ENCODE measurements around the gene PITPNM2. TPM values are rescaled to one million over a fixed set of nuclear protein-coding genes. Genes with fewer than 3 reads are reported as not detected.

Gene PITPNM2
- total and polyA plus RNA-seq, 2 experiments from 2014 or later = 3.6 to 6.3 TPM

- Histone ChIP-seq H3K4me1 (ENCODE audit: insufficient read depth) (no peaks in the 10 kb centered on the region), H3K4me3 (no peak overlapping the region), H3K36me3 (replicated peaks; ENCODE audit: insufficient read depth, low read depth) (no peaks in the 10 kb centered on the region), H3K27me3 (no peaks in the 10 kb centered on the region), H4K20me1 (ENCODE audit: insufficient read depth, poor library complexity, severe bottlenecking) (no peaks in the 10 kb centered on the region), H3K4me2 (no peak overlapping the region), H3K79me2 (no peaks in the 10 kb centered on the region), H3K27ac (no peak overlapping the region), H2AFZ (no peak overlapping the region), H3K9me3 (ENCODE audit: low read depth) (no peaks in the 10 kb centered on the region), H3K9me2 (replicated peaks; ENCODE audit: insufficient read depth) (no peaks in the 10 kb centered on the region)
- no peak for TF ChIP-seq CTCF (IDR thresholded peaks at IDR 0.05; ENCODE audit: poor library complexity)
- WGBS (ENCODE audit: low lambda C conversion rate, missing lambda C conversion rate) = 98% methylated on average over 6 of the region's 6 CpGs
- no peak for DNase-seq (ENCODE audit: low spot score)
Observed at GRCh38 chr12:123187637-123188036, 36.7 kb upstream of the PITPNM2 start.

- Histone ChIP-seq H3K4me1 (ENCODE audit: insufficient read depth) (no peaks in the 10 kb centered on the region), H3K4me2 (no peak overlapping the region), H3K27me3 (no peaks in the 10 kb centered on the region), H2AFZ (no peak overlapping the region), H3K9me3 (ENCODE audit: low read depth) (no peaks in the 10 kb centered on the region), H3K36me3 (replicated peaks; ENCODE audit: insufficient read depth, low read depth) (no peaks in the 10 kb centered on the region), H3K9me2 (replicated peaks; ENCODE audit: insufficient read depth) (no peaks in the 10 kb centered on the region), H3K4me3 (no peak overlapping the region), H3K79me2 (no peaks in the 10 kb centered on the region), H4K20me1 (ENCODE audit: insufficient read depth, poor library complexity, severe bottlenecking) (no peaks in the 10 kb centered on the region), H3K27ac (no peak overlapping the region)
- TF ChIP-seq EZH2 (IDR thresholded peaks at IDR 0.05; ENCODE audit: borderline replicate concordance) = no peak
- no peak for TF ChIP-seq EZH2phosphoT487 (IDR thresholded peaks at IDR 0.05; ENCODE audit: low read depth, severe bottlenecking, unreplicated experiment)
- no peak for TF ChIP-seq CTCF (IDR thresholded peaks at IDR 0.05; ENCODE audit: poor library complexity)
- no peak for DNase-seq (ENCODE audit: low spot score)
- 94% methylated on average over 4 of the region's 4 CpGs for WGBS (ENCODE audit: low lambda C conversion rate, missing lambda C conversion rate)
Observed at GRCh38 chr12:123180171-123180570, 29.3 kb upstream of the PITPNM2 start.

GRCh38 chr12:123171967-123172366 is 21.1 kb upstream of the PITPNM2 start:
- H3K36me3 ChIP-seq (replicated peaks; ENCODE audit: insufficient read depth, low read depth) = no peaks in the 10 kb centered on the region
- 77% methylated on average over 5 of the region's 5 CpGs for WGBS (ENCODE audit: low lambda C conversion rate, missing lambda C conversion rate)
- no peaks in the 10 kb centered on the region for H3K9me2 ChIP-seq (replicated peaks; ENCODE audit: insufficient read depth)
- DNase-seq (ENCODE audit: low spot score) = no peak
- H3K4me2 ChIP-seq = no peak overlapping the region
- no peak overlapping the region for H3K27ac ChIP-seq
- H3K4me3 ChIP-seq = no peak overlapping the region
- TF ChIP-seq EZH2phosphoT487 (IDR thresholded peaks at IDR 0.05; ENCODE audit: low read depth, severe bottlenecking, unreplicated experiment) (no peak), CTCF (IDR thresholded peaks at IDR 0.05; ENCODE audit: poor library complexity) (no peak), EZH2 (IDR thresholded peaks at IDR 0.05; ENCODE audit: borderline replicate concordance) (no peak)
- H4K20me1 ChIP-seq (ENCODE audit: insufficient read depth, poor library complexity, severe bottlenecking) = no peaks in the 10 kb centered on the region
- H3K4me1 ChIP-seq (ENCODE audit: insufficient read depth) = no peaks in the 10 kb centered on the region
- H3K27me3 ChIP-seq = no peaks in the 10 kb centered on the region
- H3K79me2 ChIP-seq = no peaks in the 10 kb centered on the region
- no peaks in the 10 kb centered on the region for H3K9me3 ChIP-seq (ENCODE audit: low read depth)
- H2AFZ ChIP-seq = no peak overlapping the region

DNA sequence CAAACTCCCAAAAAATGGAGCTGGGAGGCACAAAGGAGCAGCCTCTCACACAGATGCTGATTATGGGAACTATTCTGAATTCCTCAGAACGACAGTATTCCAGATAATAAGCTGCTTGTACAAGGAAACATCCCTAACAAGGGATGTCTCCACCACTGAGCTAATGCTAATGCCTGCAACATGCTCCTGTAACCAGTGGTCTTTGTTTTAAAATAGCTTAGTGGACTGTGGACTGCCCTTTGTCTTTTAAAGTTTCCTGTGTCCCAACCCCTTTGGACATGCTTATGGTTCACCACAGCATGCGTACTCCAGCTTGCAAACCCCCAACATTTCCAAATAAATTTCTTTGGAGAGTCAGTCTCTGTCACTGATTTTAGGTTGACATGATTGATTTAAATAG is 16.4 kb upstream of the PITPNM2 start:
- H2AFZ ChIP-seq = no peak overlapping the region
- H3K9me3 ChIP-seq (ENCODE audit: low read depth) = no peaks in the 10 kb centered on the region
- no peak overlapping the region for H3K4me3 ChIP-seq
- no peak for DNase-seq (ENCODE audit: low spot score)
- H3K9me2 ChIP-seq (replicated peaks; ENCODE audit: insufficient read depth) = no peaks in the 10 kb centered on the region
- H3K27ac ChIP-seq = no peak overlapping the region
- no peak overlapping the region for H3K4me2 ChIP-seq
- WGBS (ENCODE audit: low lambda C conversion rate, missing lambda C conversion rate) = 40% methylated on average over 2 of the region's 2 CpGs
- H3K79me2 ChIP-seq = no peaks in the 10 kb centered on the region
- TF ChIP-seq CTCF (IDR thresholded peaks at IDR 0.05; ENCODE audit: poor library complexity) (no peak), EZH2 (IDR thresholded peaks at IDR 0.05; ENCODE audit: borderline replicate concordance) (no peak), EZH2phosphoT487 (IDR thresholded peaks at IDR 0.05; ENCODE audit: low read depth, severe bottlenecking, unreplicated experiment) (no peak)
- no peaks in the 10 kb centered on the region for H3K27me3 ChIP-seq
- no peaks in the 10 kb centered on the region for H3K36me3 ChIP-seq (replicated peaks; ENCODE audit: insufficient read depth, low read depth)
- no peaks in the 10 kb centered on the region for H4K20me1 ChIP-seq (ENCODE audit: insufficient read depth, poor library complexity, severe bottlenecking)
- peaks cover 16% of the 10 kb centered on the region for H3K4me1 ChIP-seq (ENCODE audit: insufficient read depth)

All from hepatocyte (in vitro differentiated cells).